Measurements from ENCODE around the gene OR10V1. TPM values are rescaled to one million over a fixed set of nuclear protein-coding genes. Genes with fewer than 3 reads are reported as not detected.
"Not testable (repeated sequence)": the region's sequence is repeated elsewhere in the genome, so short reads cannot be mapped to it uniquely, and the experiment has no call there.

OR10V1 gene
- total RNA-seq, 3 donors from 2014 or later (not counting 1 experiment from before 2014, with no cell fraction given), result not detected

DNA sequence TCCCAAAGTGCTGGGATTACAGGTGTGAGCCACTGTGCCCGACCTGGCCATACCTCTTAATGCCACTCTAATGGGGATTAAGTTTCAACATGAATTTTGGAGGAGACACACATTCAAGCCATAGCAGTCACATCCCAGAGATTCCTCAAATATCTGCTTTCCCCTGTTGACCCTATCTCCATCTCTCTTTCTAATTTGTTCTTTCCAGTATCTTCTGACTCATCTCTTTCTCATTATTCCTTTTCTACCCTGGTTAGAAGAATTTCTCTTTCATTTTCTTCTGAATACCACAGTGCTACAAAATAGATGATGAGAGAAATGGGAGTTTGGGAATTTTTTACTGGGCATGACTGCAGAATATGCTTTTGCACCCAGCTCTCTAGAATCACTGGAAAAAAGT lies 5.1 kb downstream of the OR10V1 start:
- intact Hi-C loops (cut with micrococcal nuclease), result no loop called here
- Histone ChIP-seq H3K4me1 (ENCODE audit: control insufficient read depth, insufficient read depth, low read length) (no peaks in the 10 kb centered on the region), H3K27ac (ENCODE audit: low read length) (no peak overlapping the region), H3K4me3 (ENCODE audit: low read length) (no peak overlapping the region), H3K27me3 (ENCODE audit: control insufficient read depth, insufficient read depth, low read length) (peaks cover 2% of the 10 kb centered on the region), H3K36me3 (ENCODE audit: control insufficient read depth, insufficient read depth, low read length) (no peaks in the 10 kb centered on the region), H3K9me3 (ENCODE audit: control insufficient read depth, insufficient read depth, low read length) (no peaks in the 10 kb centered on the region)
- H3K27me3 Mint-ChIP-seq (ENCODE audit: low read depth in 2 of 2), result peaks cover 22 to 27% of the 10 kb centered on the region in 2 donors
- TF ChIP-seq, protein P1, sequence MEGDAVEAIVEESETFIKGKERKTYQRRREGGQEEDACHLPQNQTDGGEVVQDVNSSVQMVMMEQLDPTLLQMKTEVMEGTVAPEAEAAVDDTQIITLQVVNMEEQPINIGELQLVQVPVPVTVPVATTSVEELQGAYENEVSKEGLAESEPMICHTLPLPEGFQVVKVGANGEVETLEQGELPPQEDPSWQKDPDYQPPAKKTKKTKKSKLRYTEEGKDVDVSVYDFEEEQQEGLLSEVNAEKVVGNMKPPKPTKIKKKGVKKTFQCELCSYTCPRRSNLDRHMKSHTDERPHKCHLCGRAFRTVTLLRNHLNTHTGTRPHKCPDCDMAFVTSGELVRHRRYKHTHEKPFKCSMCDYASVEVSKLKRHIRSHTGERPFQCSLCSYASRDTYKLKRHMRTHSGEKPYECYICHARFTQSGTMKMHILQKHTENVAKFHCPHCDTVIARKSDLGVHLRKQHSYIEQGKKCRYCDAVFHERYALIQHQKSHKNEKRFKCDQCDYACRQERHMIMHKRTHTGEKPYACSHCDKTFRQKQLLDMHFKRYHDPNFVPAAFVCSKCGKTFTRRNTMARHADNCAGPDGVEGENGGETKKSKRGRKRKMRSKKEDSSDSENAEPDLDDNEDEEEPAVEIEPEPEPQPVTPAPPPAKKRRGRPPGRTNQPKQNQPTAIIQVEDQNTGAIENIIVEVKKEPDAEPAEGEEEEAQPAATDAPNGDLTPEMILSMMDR (IDR thresholded peaks at IDR 0.05), result no peak
- WGBS (ENCODE audit: insufficient coverage), result 62% methylated on average over 1 of the region's 1 CpG
- H3K36me3 Mint-ChIP-seq, result no peaks in the 10 kb centered on the region
- H3K4me1 Mint-ChIP-seq, result no peaks in the 10 kb centered on the region
- H3K9me3 Mint-ChIP-seq, result no peaks in the 10 kb centered on the region
- H3K4me3 Mint-ChIP-seq, result no peak overlapping the region
- ATAC-seq (no peak), DNase-seq (no peak)
- H3K27ac Mint-ChIP-seq, result no peak overlapping the region

DNA sequence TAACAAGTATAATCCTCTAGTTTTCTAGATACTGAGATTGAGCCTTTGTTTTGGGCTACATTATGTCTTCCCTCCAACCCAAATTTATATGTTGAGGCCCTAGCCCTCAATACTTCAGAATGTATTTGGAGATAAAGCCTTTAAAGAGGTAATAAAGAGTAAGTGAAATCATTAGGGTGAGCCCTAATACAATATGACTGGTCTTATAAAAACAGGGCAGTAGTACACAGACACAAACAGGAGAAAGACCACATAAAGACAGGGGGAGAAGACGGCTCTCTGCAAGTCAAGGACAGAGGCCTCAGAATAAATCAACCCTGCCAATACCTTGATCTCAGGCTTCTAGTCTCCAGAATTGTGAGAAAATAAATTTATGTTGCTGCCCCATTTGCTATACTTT lies 6.3 kb downstream of the OR10V1 start:
- TF ChIP-seq, protein P1 (IDR thresholded peaks at IDR 0.05), result no peak
- intact Hi-C loops (cut with micrococcal nuclease), result no loop called here
- no peak overlapping the region for H3K27ac Mint-ChIP-seq
- DNase-seq (no peak), ATAC-seq (no peak)
- Histone ChIP-seq H3K27me3 (ENCODE audit: control insufficient read depth, insufficient read depth, low read length) (peaks cover 2% of the 10 kb centered on the region), H3K27ac (ENCODE audit: low read length) (no peak overlapping the region), H3K4me1 (ENCODE audit: control insufficient read depth, insufficient read depth, low read length) (no peaks in the 10 kb centered on the region), H3K4me3 (ENCODE audit: low read length) (no peak overlapping the region), H3K36me3 (ENCODE audit: control insufficient read depth, insufficient read depth, low read length) (no peaks in the 10 kb centered on the region), H3K9me3 (ENCODE audit: control insufficient read depth, insufficient read depth, low read length) (no peaks in the 10 kb centered on the region)
- no peaks in the 10 kb centered on the region for H3K4me1 Mint-ChIP-seq
- H3K9me3 Mint-ChIP-seq, result no peaks in the 10 kb centered on the region
- no peaks in the 10 kb centered on the region for H3K36me3 Mint-ChIP-seq
- WGBS (ENCODE audit: insufficient coverage), result no CpG with 5 or more reads among the region's 1 CpG
- H3K4me3 Mint-ChIP-seq, result no peak overlapping the region
- H3K27me3 Mint-ChIP-seq (ENCODE audit: low read depth in 2 of 2), result peaks cover 16 to 21% of the 10 kb centered on the region in 2 donors

DNA sequence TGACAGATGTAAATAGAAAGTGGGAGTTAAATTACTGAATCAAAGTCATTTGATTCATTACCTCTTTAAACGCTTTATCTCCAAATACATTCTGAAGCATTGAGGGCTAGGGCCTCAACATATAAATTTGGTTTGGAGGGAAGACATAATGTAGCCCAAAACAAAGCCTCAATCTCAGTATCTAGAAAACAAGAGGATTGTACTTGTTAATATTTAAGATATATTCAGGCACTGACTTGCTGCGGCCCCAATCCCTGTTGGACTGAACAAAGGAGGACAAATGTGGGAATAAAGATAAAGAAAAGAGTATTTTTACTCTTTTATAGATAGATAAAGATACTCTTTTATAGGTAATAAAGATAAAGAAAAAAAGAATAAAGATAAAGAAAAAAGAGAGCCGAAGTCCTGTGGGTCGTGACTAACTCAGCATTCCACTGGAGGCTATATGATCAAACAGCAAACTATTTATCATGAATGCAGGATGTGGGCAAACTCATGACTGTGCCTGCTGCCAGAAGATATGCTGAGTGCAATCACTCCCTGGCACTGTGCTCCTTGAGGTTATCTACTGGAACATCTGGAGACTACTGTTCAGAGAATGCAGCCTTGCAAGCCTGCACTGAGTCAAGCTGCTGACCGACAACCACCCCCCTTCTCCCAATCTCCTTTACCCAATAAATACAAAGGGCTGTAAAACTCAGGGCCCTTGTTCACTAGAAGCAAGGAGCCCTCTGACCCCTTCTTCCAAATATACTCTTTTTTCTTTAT lies 6.9 kb downstream of the OR10V1 start:
- ATAC-seq (no peak), DNase-seq (no peak)
- Mint-ChIP-seq H3K36me3 (no peaks in the 10 kb centered on the region), H3K27ac (no peak overlapping the region), H3K27me3 (ENCODE audit: low read depth in 2 of 2) (peaks cover 16 to 21% of the 10 kb centered on the region in 2 donors), H3K9me3 (no peaks in the 10 kb centered on the region), H3K4me1 (no peaks in the 10 kb centered on the region), H3K4me3 (no peak overlapping the region)
- TF ChIP-seq, protein P1 (IDR thresholded peaks at IDR 0.05), result no peak
- no peaks in the 10 kb centered on the region for H3K9me3 ChIP-seq (ENCODE audit: control insufficient read depth, insufficient read depth, low read length)
- H3K27ac ChIP-seq (ENCODE audit: low read length), result no peak overlapping the region
- H3K36me3 ChIP-seq (ENCODE audit: control insufficient read depth, insufficient read depth, low read length), result no peaks in the 10 kb centered on the region
- H3K4me3 ChIP-seq (ENCODE audit: low read length), result no peak overlapping the region
- WGBS (ENCODE audit: insufficient coverage), result 41% methylated on average over 3 of the region's 5 CpGs
- peaks cover 2% of the 10 kb centered on the region for H3K27me3 ChIP-seq (ENCODE audit: control insufficient read depth, insufficient read depth, low read length)
- no peaks in the 10 kb centered on the region for H3K4me1 ChIP-seq (ENCODE audit: control insufficient read depth, insufficient read depth, low read length)
- intact Hi-C loops (cut with micrococcal nuclease), result no loop called here

DNA sequence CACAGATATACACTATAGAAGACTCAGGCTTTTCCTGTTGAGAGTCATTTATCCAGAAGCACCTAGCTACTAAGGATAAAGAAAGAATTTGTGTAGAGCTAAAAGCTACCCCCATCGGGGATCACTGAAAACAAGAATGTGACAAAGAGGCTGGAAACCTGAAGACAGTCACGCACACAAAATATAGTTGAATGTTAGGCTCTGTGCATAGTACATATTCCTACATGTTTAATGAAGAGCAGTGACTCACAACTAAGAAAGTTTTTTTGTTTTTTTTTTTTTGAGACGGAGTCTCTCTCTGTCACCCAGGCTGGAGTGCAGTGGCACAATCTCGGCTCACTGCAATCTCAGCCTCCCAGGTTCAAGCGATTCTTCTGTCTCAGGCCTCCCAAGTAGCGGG lies 8.4 kb downstream of the OR10V1 start:
- no peaks in the 10 kb centered on the region for H3K9me3 Mint-ChIP-seq
- H3K36me3 Mint-ChIP-seq, result no peaks in the 10 kb centered on the region
- Histone ChIP-seq H3K27ac (ENCODE audit: low read length) (no peak overlapping the region), H3K4me3 (ENCODE audit: low read length) (no peak overlapping the region), H3K9me3 (ENCODE audit: control insufficient read depth, insufficient read depth, low read length) (no peaks in the 10 kb centered on the region), H3K4me1 (ENCODE audit: control insufficient read depth, insufficient read depth, low read length) (no peaks in the 10 kb centered on the region), H3K27me3 (ENCODE audit: control insufficient read depth, insufficient read depth, low read length) (peaks cover 2% of the 10 kb centered on the region), H3K36me3 (ENCODE audit: control insufficient read depth, insufficient read depth, low read length) (no peaks in the 10 kb centered on the region)
- TF ChIP-seq, protein P1 (IDR thresholded peaks at IDR 0.05), result no peak
- H3K27ac Mint-ChIP-seq, result no peak overlapping the region
- DNase-seq, result no peak
- WGBS (ENCODE audit: insufficient coverage), result 97% methylated on average over 6 of the region's 6 CpGs
- no peaks in the 10 kb centered on the region for H3K4me1 Mint-ChIP-seq
- H3K4me3 Mint-ChIP-seq, result no peak overlapping the region
- ATAC-seq, result no peak
- intact Hi-C loops (cut with micrococcal nuclease), result no loop called here
- peaks cover 16 to 21% of the 10 kb centered on the region in 2 donors for H3K27me3 Mint-ChIP-seq (ENCODE audit: low read depth in 2 of 2)

DNA sequence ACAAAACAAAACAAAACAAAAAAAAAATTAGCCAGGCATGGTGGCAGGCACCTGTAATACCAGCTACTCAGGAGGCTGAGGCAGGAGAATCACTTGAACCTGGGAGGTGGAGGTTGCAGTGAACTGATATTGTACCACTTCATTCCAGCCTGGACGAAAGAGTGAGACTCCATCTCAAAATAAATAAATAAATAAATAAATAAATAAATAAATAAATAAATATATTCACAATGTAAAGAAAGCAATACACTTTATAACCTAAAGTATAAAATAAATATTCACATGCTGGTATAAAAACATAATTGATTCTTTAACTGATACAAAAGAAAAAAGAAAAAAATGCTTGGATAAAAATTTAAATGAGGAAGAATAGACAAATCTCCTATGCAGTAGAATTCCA lies 10.1 kb downstream of the OR10V1 start:
- intact Hi-C loops (cut with micrococcal nuclease); H3K9me3 Mint-ChIP-seq; H3K4me1 ChIP-seq (ENCODE audit: control insufficient read depth, insufficient read depth, low read length); DNase-seq; H3K4me1 Mint-ChIP-seq; H3K4me3 Mint-ChIP-seq; H3K36me3 Mint-ChIP-seq; H3K27ac ChIP-seq (ENCODE audit: low read length); H3K27me3 ChIP-seq (ENCODE audit: control insufficient read depth, insufficient read depth, low read length); H3K4me3 ChIP-seq (ENCODE audit: low read length); H3K27ac Mint-ChIP-seq; H3K36me3 ChIP-seq (ENCODE audit: control insufficient read depth, insufficient read depth, low read length); H3K9me3 ChIP-seq (ENCODE audit: control insufficient read depth, insufficient read depth, low read length); ATAC-seq: not testable (repeated sequence)
- no CpG with 5 or more reads among the region's 1 CpG for WGBS (ENCODE audit: insufficient coverage)
- peaks cover 13 to 21% of the 10 kb centered on the region in 2 donors for H3K27me3 Mint-ChIP-seq (ENCODE audit: low read depth in 2 of 2)

All from natural killer cell (primary cell).